ENCODE data around the gene FOXP2.

The FOXP2 gene

DNA sequence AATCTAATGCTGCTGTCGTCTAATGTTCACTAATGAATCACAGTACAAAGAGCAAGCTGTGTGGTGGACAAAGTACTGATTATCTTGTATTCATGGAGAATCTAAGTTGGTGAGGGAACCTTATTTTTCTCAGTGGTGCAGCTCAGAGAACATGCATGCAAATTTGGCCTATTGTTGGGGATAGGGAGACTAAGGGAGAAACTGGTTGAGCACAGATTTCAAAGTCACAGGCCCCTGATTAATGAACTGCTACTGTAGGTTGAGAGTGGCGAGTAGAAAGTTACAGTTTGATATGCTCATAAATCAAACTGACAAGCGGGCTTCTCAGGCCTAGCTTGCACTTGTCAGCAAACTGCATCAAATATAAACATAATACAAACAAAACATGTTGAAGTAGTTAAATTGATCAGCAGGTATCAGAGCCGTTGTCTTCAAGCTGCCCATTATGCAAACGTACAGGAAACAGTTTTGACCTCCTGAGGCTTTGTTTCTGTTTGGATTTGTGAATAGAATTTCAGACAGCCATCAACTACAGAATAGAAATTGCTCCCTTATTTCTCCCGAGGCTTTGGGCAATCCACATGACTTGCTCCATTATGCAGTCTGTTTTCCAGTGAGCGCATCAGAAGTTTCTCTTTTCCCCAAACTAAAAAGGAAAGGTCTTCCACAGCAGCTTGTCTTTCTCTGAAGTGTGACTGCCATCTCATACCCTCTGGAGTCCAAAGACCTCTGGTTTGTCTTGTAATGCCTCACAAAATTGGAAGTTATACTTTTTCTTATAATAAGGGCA, 215.8 kb downstream of the FOXP2 start:
- DNase-seq: no peak
- H3K4me3 ChIP-seq (ENCODE audit: low read depth, low read length): no peak overlapping the region
- H3K36me3 ChIP-seq: no peaks in the 10 kb centered on the region

DNA sequence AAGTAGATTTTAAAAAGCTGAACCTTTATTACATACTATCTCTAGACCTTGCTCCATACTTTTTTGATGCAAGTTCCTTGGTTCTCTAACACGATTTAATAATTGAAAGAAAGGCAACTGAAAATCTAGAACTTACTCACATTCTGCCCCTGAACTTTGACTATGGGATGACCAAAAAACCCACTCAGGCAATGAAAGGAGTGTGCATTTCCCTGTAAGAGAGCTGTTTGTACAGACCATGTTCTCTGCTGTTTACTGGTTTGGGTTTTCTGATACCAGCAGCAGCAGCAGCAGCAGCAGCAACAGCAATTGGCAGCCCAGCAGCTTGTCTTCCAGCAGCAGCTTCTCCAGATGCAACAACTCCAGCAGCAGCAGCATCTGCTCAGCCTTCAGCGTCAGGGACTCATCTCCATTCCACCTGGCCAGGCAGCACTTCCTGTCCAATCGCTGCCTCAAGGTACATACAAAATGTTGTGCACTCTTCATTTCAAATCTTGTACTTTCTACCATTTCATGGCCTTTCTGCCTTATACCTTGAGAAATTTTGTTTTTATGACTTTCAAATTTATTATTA, 216.7 kb downstream of the FOXP2 start:
- DNase-seq: no peak
- TF ChIP-seq, protein P1, sequence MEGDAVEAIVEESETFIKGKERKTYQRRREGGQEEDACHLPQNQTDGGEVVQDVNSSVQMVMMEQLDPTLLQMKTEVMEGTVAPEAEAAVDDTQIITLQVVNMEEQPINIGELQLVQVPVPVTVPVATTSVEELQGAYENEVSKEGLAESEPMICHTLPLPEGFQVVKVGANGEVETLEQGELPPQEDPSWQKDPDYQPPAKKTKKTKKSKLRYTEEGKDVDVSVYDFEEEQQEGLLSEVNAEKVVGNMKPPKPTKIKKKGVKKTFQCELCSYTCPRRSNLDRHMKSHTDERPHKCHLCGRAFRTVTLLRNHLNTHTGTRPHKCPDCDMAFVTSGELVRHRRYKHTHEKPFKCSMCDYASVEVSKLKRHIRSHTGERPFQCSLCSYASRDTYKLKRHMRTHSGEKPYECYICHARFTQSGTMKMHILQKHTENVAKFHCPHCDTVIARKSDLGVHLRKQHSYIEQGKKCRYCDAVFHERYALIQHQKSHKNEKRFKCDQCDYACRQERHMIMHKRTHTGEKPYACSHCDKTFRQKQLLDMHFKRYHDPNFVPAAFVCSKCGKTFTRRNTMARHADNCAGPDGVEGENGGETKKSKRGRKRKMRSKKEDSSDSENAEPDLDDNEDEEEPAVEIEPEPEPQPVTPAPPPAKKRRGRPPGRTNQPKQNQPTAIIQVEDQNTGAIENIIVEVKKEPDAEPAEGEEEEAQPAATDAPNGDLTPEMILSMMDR (IDR thresholded peaks at IDR 0.05; ENCODE audit: low read depth, low read length): no peak
- Histone ChIP-seq H3K27me3 (no peaks in the 10 kb centered on the region), H3K9me3 (no peaks in the 10 kb centered on the region), H3K36me3 (no peaks in the 10 kb centered on the region), H3K4me3 (ENCODE audit: low read depth, low read length) (no peak overlapping the region), H3K4me1 (no peaks in the 10 kb centered on the region)

More for the DNA sequence above, 215.8 kb downstream of the FOXP2 start:
- Histone ChIP-seq H3K27me3 (no peaks in the 10 kb centered on the region), H3K4me1 (no peaks in the 10 kb centered on the region), H3K9me3 (no peaks in the 10 kb centered on the region)
- TF ChIP-seq, protein P1 (IDR thresholded peaks at IDR 0.05; ENCODE audit: low read depth, low read length): no peak

DNA sequence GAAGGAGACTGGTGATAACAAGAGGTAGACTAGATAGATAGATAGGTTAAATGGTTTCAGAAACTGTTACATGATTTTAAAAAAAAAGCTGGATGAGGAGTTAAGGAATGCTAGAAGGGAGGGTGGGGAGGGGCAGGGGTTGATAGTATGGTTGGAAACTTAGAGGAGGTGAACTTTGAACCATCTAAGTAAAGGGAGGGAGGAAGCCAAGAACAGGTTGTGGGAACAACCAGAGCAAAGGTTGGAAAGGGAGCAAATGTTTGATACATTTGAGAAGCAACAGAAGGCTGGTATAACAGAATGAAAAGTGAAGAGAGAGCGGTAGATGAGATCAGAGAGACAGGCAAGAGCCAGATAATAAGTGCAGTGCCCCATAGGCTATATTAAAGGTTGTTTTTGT, 224.8 kb downstream of the FOXP2 start:
- no peak overlapping the region for H3K4me3 ChIP-seq (ENCODE audit: low read depth, low read length)
- TF ChIP-seq, protein P1 (IDR thresholded peaks at IDR 0.05; ENCODE audit: low read depth, low read length): no peak
- no peaks in the 10 kb centered on the region for H3K4me1 ChIP-seq
- H3K9me3 ChIP-seq: no peaks in the 10 kb centered on the region
- DNase-seq: no peak
- H3K27me3 ChIP-seq: no peaks in the 10 kb centered on the region
- no peaks in the 10 kb centered on the region for H3K36me3 ChIP-seq

DNA sequence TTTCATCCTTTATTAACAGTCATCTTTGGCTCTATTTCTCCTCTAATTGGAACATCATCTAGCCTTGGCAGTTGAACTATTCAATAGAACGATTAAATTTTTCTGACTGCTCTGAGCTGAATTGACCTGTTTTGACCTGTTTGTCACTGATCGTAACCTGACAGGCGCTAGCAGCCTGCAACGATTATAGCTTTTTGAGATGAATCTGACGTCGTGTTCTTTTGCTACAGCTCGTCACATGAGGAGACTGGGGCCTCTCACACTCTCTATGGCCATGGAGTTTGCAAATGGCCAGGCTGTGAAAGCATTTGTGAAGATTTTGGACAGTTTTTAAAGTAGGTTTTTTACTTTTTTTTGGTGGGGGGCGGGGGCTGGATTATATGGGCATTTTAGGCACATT, 229.8 kb downstream of the FOXP2 start:
- TF ChIP-seq, protein P1 (IDR thresholded peaks at IDR 0.05; ENCODE audit: low read depth, low read length): no peak
- no peaks in the 10 kb centered on the region for H3K36me3 ChIP-seq
- no peaks in the 10 kb centered on the region for H3K9me3 ChIP-seq
- no peaks in the 10 kb centered on the region for H3K27me3 ChIP-seq
- no peak overlapping the region for H3K4me3 ChIP-seq (ENCODE audit: low read depth, low read length)
- H3K4me1 ChIP-seq: no peaks in the 10 kb centered on the region
- no peak for DNase-seq

DNA sequence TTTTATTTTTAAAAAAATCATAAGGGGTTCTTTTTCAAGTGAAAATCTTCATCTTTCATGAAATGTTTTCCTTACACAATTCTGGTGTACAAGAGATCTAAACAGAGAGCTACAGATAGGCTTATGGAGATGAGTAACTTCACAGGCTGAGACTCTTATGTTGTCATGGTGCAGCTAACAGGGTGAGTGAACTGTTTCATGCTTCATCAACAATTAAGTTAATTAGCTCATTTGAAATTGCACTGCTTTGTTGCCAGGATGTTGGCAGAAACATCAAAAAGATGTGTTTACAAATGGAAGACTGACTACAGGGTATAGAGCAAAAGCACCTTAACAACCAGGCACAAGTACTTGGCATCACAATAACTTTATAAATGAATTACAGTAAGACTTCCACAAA, 230.8 kb downstream of the FOXP2 start:
- no peak for DNase-seq
- TF ChIP-seq, protein P1 (IDR thresholded peaks at IDR 0.05; ENCODE audit: low read depth, low read length): no peak

DNA sequence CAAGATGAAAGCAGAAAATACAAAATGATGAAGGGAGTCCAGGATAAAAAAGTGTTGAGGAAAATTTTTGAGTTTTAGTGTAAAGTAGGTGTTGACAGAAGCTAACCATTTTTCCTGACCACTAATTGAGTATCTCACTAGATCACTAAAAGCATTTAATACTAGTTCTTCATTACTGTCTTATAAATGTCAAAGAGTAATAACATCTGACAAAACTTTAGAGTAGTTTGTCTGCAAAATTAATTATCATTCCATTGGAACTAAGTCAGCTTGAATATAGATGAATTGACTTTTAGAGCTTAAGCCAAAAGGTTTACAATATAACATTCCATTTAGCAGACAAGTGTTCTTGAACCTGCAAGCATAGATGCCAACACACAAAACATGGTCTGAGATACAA, 232.9 kb downstream of the FOXP2 start:
- H3K36me3 ChIP-seq: no peaks in the 10 kb centered on the region
- H3K4me1 ChIP-seq: no peaks in the 10 kb centered on the region
- H3K4me3 ChIP-seq (ENCODE audit: low read depth, low read length): no peak overlapping the region
- no peaks in the 10 kb centered on the region for H3K27me3 ChIP-seq
- TF ChIP-seq, protein P1 (IDR thresholded peaks at IDR 0.05; ENCODE audit: low read depth, low read length): no peak
- no peak for DNase-seq
- H3K9me3 ChIP-seq: no peaks in the 10 kb centered on the region

More for the DNA sequence above, 230.8 kb downstream of the FOXP2 start:
- H3K4me1 ChIP-seq: no peaks in the 10 kb centered on the region
- H3K36me3 ChIP-seq: no peaks in the 10 kb centered on the region
- H3K27me3 ChIP-seq: no peaks in the 10 kb centered on the region
- no peak overlapping the region for H3K4me3 ChIP-seq (ENCODE audit: low read depth, low read length)
- no peaks in the 10 kb centered on the region for H3K9me3 ChIP-seq
